Naive thymus-derived CD4-positive, alpha-beta T cell (primary cell): Measurements from ENCODE around the gene MICAL3. TPM values are rescaled to one million over a fixed set of nuclear protein-coding genes. Genes with fewer than 3 reads are reported as not detected.
A peak's percentile ranks its signal among the peaks of the same experiment; 100 is the strongest.

Experiments
- ATAC-seq: fragments of 150-1000 bp; cut with Tn5 transposase; 2 replicates; pipeline ENCODE4 v1.10.0; 2021; ENCODE audit warnings: mild to moderate bottlenecking, moderate library complexity
- CTCF ChIA-PET: fragments of 350-600 bp; sonication (Branson Sonifier 250); formaldehyde crosslinking; loops from one replicate; lab custom pipeline; 2021; ENCODE audit warnings: antibody characterized with exemption; lab: Charles Lee
- POLR2A ChIA-PET: fragments of 350-600 bp; sonication (Branson Sonifier 250); formaldehyde crosslinking; loops from one replicate; lab custom pipeline; 2021; ENCODE audit warnings: antibody characterized with exemption, inconsistent platforms; lab: Charles Lee
- DNase-seq, 9 donors: peaks; one replicate each; pipeline versions ENCODE4 v3.0.0 to v3.0.0-alpha.2; 2020 to 2022; ENCODE audit warnings: mixed read lengths in 1 of 9
- H3K27ac ChIP-seq: one replicate; pipeline ENCODE4 v1.7.0; 2013; ENCODE audit warnings: mild to moderate bottlenecking, low read depth, low read length, moderate library complexity
- H3K27me3 ChIP-seq, 2 donors: one replicate each; pipeline ENCODE4 v1.7.0; 2013; ENCODE audit warnings: low read length in 2 of 2, mild to moderate bottlenecking in 2 of 2, moderate library complexity in 2 of 2; ENCODE audit not compliant: control insufficient read depth in 2 of 2, insufficient read depth in 2 of 2
- H3K36me3 ChIP-seq, 3 experiments: 1 replicate in 2 of 3; 2 replicates in 1 of 3; pipeline ENCODE4 v1.7.0; 2013; ENCODE audit warnings: low read length in 3 of 3, mild to moderate bottlenecking in 3 of 3, moderate library complexity in 1 of 3; ENCODE audit not compliant: insufficient read depth in 3 of 3, control insufficient read depth in 2 of 3
- H3K4me1 ChIP-seq, 2 donors: one replicate each; pipeline ENCODE4 v1.7.0; 2013; ENCODE audit warnings: low read length in 2 of 2, mild to moderate bottlenecking in 2 of 2, moderate library complexity in 1 of 2; ENCODE audit not compliant: control insufficient read depth in 2 of 2, insufficient read depth in 2 of 2
- H3K4me3 ChIP-seq: 2 replicates; pipeline ENCODE4 v1.7.0; 2013; ENCODE audit warnings: mild to moderate bottlenecking, low read length
- H3K9me3 ChIP-seq, 3 experiments: 1 replicate in 2 of 3; 2 replicates in 1 of 3; pipeline ENCODE4 v1.7.0; 2013; ENCODE audit warnings: low read length in 3 of 3; ENCODE audit not compliant: control insufficient read depth in 2 of 3
- H3K27ac Mint-ChIP-seq, 9 donors: one replicate each; pipeline ENCODE4 v1.8.0; 2020 to 2022; ENCODE audit warnings: mixed read lengths in 9 of 9, mild to moderate bottlenecking in 8 of 9, moderate library complexity in 5 of 9, inconsistent platforms in 2 of 9
- H3K27me3 Mint-ChIP-seq, 5 donors: one replicate each; pipeline ENCODE4 v1.8.0; 2021 to 2022; ENCODE audit warnings: mixed read lengths in 5 of 5, mild to moderate bottlenecking in 1 of 5
- H3K36me3 Mint-ChIP-seq, 5 donors: one replicate each; pipeline ENCODE4 v1.8.0; 2020 to 2022; ENCODE audit warnings: mixed read lengths in 5 of 5, mild to moderate bottlenecking in 3 of 5, inconsistent platforms in 1 of 5
- H3K4me1 Mint-ChIP-seq, 7 donors: one replicate each; pipeline ENCODE4 v1.8.0; 2020 to 2022; ENCODE audit warnings: mixed read lengths in 7 of 7, mild to moderate bottlenecking in 3 of 7, inconsistent platforms in 1 of 7
- H3K4me3 Mint-ChIP-seq, 10 donors: one replicate each; pipeline ENCODE4 v1.8.0; 2020 to 2022; ENCODE audit warnings: mild to moderate bottlenecking in 10 of 10, mixed read lengths in 10 of 10, moderate library complexity in 6 of 10, inconsistent platforms in 2 of 10
- H3K9me3 Mint-ChIP-seq, 11 donors: one replicate each; pipeline ENCODE4 v1.8.0; 2020 to 2022; ENCODE audit warnings: mixed read lengths in 11 of 11, mild to moderate bottlenecking in 4 of 11, inconsistent platforms in 1 of 11, moderate library complexity in 1 of 11
- intact Hi-C, 2 donors: fragments of 100-400 bp; cut with micrococcal nuclease; formaldehyde crosslinking; loops; one replicate each; pipeline ENCODE4 v1.15.1; 2023
- polyA plus RNA-seq, 2 donors: library from polyadenylated mRNA; unstranded; fragments of 300-500 nt; fragmentation: Illumina TruSeq; gene quantifications; one replicate each; pipeline ENCODE4 v1.2.3, GENCODE V29; 2021
- total RNA-seq, 6 experiments: library from RNA in 5 of 6; stranded (reverse) in 5 of 6; gene quantifications; 1 replicate in 5 of 6; 2 replicates in 1 of 6; pipeline ENCODE4 v1.2.3 and lab custom pipeline; 2021 to 2026

The MICAL3 gene
- total and polyA plus RNA-seq, 7 experiments from 2014 or later, result 0.28 to 43.9 (median 11.4) TPM

GRCh38 chr22:17875631-17876030 lies 148.7 kb downstream of the MICAL3 start:
- Histone ChIP-seq H3K4me1 (no peaks in the 10 kb centered on the region), H3K27ac (no peak overlapping the region), H3K27me3 (no peaks in the 10 kb centered on the region), H3K4me3 (no peak overlapping the region), H3K36me3 (no peaks in the 10 kb centered on the region), H3K9me3 (no peaks in the 10 kb centered on the region)
- Mint-ChIP-seq H3K27me3 (no peaks in the 10 kb centered on the region), H3K36me3 (peaks cover 0 to 36% (median 0%) of the 10 kb centered on the region in 5 donors), H3K9me3 (no peaks in the 10 kb centered on the region), H3K4me3 (no peak overlapping the region), H3K27ac (no peak overlapping the region), H3K4me1 (no peaks in the 10 kb centered on the region)
- intact Hi-C loops, result no loop called here
- no peak for ATAC-seq
- no peak for DNase-seq
- ChIA-PET CTCF (no interaction called here), POLR2A (no interaction called here)

- no peaks in the 10 kb centered on the region for H3K36me3 ChIP-seq
- no peak overlapping the region for H3K4me3 ChIP-seq
- H3K4me1 ChIP-seq, result no peaks in the 10 kb centered on the region
- no peaks in the 10 kb centered on the region for H3K9me3 ChIP-seq
- DNase-seq, result no peak
- H3K27ac ChIP-seq, result no peak overlapping the region
- H3K27me3 ChIP-seq, result no peaks in the 10 kb centered on the region
- no peak overlapping the region for H3K4me3 Mint-ChIP-seq
- H3K9me3 Mint-ChIP-seq, result no peaks in the 10 kb centered on the region
- H3K36me3 Mint-ChIP-seq, result peaks cover 0 to 35% (median 0%) of the 10 kb centered on the region in 5 donors
- ChIA-PET CTCF (no interaction called here), POLR2A (no interaction called here)
- H3K4me1 Mint-ChIP-seq, result no peaks in the 10 kb centered on the region
- peak overlapping the region in 1 of 9 donors; percentile 56 for H3K27ac Mint-ChIP-seq
- no peak for ATAC-seq
- intact Hi-C loops, result no loop called here
- no peaks in the 10 kb centered on the region for H3K27me3 Mint-ChIP-seq
These were observed 149.2 kb downstream of the MICAL3 start for GRCh38 chr22:17875156-17875555.

- Mint-ChIP-seq H3K4me1 (no peaks in the 10 kb centered on the region), H3K36me3 (peaks cover 0 to 33% (median 0%) of the 10 kb centered on the region in 5 donors)
These were observed 150.0 kb downstream of the MICAL3 start for GRCh38 chr22:17874231-17874905.

GRCh38 chr22:17873804-17874203 lies 150.6 kb downstream of the MICAL3 start:
- no peak for DNase-seq
- Histone ChIP-seq H3K9me3 (no peaks in the 10 kb centered on the region), H3K4me3 (no peak overlapping the region), H3K36me3 (no peaks in the 10 kb centered on the region), H3K27ac (no peak overlapping the region), H3K27me3 (no peaks in the 10 kb centered on the region), H3K4me1 (no peaks in the 10 kb centered on the region)
- H3K27ac Mint-ChIP-seq, result no peak overlapping the region
- POLR2A ChIA-PET, result no interaction called here
- no peak for ATAC-seq
- no peaks in the 10 kb centered on the region for H3K4me1 Mint-ChIP-seq
- H3K4me3 Mint-ChIP-seq, result no peak overlapping the region
- no peaks in the 10 kb centered on the region for H3K27me3 Mint-ChIP-seq
- intact Hi-C loops, result no loop called here
- CTCF ChIA-PET, result no interaction called here
- H3K9me3 Mint-ChIP-seq, result no peaks in the 10 kb centered on the region
- peaks cover 0 to 36% (median 0%) of the 10 kb centered on the region in 5 donors for H3K36me3 Mint-ChIP-seq

More at GRCh38 chr22:17874231-17874905, 150.0 kb downstream of the MICAL3 start:
- DNase-seq (no peak), ATAC-seq (no peak)
- no peaks in the 10 kb centered on the region for H3K27me3 ChIP-seq
- ChIA-PET CTCF (no interaction called here), POLR2A (no interaction called here)
- H3K4me3 Mint-ChIP-seq, result no peak overlapping the region
- H3K27me3 Mint-ChIP-seq, result no peaks in the 10 kb centered on the region
- intact Hi-C loops, result no loop called here
- H3K9me3 Mint-ChIP-seq, result no peaks in the 10 kb centered on the region
- H3K27ac Mint-ChIP-seq, result no peak overlapping the region
- H3K36me3 ChIP-seq, result no peaks in the 10 kb centered on the region
- H3K9me3 ChIP-seq, result no peaks in the 10 kb centered on the region
- H3K27ac ChIP-seq, result no peak overlapping the region
- H3K4me3 ChIP-seq, result no peak overlapping the region
- H3K4me1 ChIP-seq, result no peaks in the 10 kb centered on the region

- intact Hi-C loops, result no loop called here
- Histone ChIP-seq H3K27me3 (no peaks in the 10 kb centered on the region), H3K36me3 (no peaks in the 10 kb centered on the region), H3K27ac (no peak overlapping the region), H3K9me3 (no peaks in the 10 kb centered on the region), H3K4me3 (no peak overlapping the region), H3K4me1 (no peaks in the 10 kb centered on the region)
- Mint-ChIP-seq H3K4me3 (no peak overlapping the region), H3K4me1 (no peaks in the 10 kb centered on the region), H3K9me3 (no peaks in the 10 kb centered on the region), H3K36me3 (peaks cover 0 to 36% (median 0%) of the 10 kb centered on the region in 5 donors), H3K27ac (no peak overlapping the region), H3K27me3 (no peaks in the 10 kb centered on the region)
- DNase-seq (no peak), ATAC-seq (no peak)
- POLR2A ChIA-PET, result no interaction called here
- CTCF ChIA-PET, result no interaction called here
These were observed 151.2 kb downstream of the MICAL3 start for GRCh38 chr22:17873116-17873515.

- H3K4me1 Mint-ChIP-seq, result peaks cover 0 to 5% (median 0%) of the 10 kb centered on the region in 7 donors
- no peaks in the 10 kb centered on the region for H3K27me3 ChIP-seq
- ChIA-PET CTCF (no interaction called here), POLR2A (no interaction called here)
- peak overlapping the region in 1 of 9 donors; percentile 33 for H3K27ac Mint-ChIP-seq
- H3K36me3 Mint-ChIP-seq, result peaks cover 0 to 36% (median 0%) of the 10 kb centered on the region in 5 donors
- no peaks in the 10 kb centered on the region for H3K36me3 ChIP-seq
- H3K4me3 Mint-ChIP-seq, result no peak overlapping the region
- intact Hi-C loops, result no loop called here
- H3K9me3 ChIP-seq, result no peaks in the 10 kb centered on the region
- no peaks in the 10 kb centered on the region for H3K4me1 ChIP-seq
- H3K27ac ChIP-seq, result no peak overlapping the region
- no peak overlapping the region for H3K4me3 ChIP-seq
- H3K9me3 Mint-ChIP-seq, result no peaks in the 10 kb centered on the region
- ATAC-seq (peak; percentile 21), DNase-seq (no peak)
- no peaks in the 10 kb centered on the region for H3K27me3 Mint-ChIP-seq
These were observed 151.9 kb downstream of the MICAL3 start for GRCh38 chr22:17872471-17872870.
